ENCODE results near the gene GCM1.

The GCM1 gene

DNA sequence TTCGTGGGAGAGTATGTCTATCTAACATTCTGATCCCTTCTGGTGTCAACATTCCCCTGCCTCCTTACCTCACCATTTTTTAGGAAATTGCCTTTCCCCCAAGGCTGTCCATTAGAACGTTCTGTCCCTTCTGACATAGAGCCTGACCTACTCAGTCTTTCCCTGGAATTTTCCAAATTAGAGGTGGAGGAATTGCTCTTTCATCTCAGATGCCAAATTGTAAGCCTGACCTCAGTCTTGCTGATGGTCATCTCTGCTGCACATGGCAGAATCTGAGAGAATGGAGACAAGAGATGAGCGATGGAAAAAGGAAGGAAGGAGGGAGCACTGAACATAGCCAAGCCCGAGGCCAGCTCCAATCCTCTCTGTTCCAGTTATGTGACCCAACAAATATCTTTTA lies 5.4 kb upstream of the GCM1 start:
- FAIRE-seq = no peak
- no peak for DNase-seq (ENCODE audit: low spot score)

DNA sequence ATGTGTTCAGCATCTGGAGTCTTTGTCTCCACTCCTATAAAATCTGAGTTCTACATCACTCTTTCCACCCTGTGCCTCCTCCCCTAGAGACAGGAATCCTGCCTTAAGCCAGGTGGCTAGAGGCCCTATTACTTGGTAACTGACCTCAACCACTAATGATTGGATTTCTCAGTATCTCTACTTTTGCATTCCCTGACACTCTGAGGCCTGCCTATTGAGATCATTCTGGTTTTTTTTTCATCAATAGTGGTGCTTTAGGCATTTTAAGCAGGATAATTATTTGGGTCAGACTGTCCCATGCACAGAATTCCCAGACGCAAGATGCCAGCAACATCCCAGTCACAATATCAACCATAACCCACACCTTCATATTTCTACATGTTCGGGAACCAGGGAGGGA lies 3.9 kb upstream of the GCM1 start:
- FAIRE-seq = no peak

GRCh38 chr6:53151676-53152075 lies 3.0 kb upstream of the GCM1 start:
- FAIRE-seq (no peak), DNase-seq (ENCODE audit: low spot score) (no peak)

More for the DNA sequence above, 3.9 kb upstream of the GCM1 start:
- no peak for DNase-seq (ENCODE audit: low spot score)

DNA sequence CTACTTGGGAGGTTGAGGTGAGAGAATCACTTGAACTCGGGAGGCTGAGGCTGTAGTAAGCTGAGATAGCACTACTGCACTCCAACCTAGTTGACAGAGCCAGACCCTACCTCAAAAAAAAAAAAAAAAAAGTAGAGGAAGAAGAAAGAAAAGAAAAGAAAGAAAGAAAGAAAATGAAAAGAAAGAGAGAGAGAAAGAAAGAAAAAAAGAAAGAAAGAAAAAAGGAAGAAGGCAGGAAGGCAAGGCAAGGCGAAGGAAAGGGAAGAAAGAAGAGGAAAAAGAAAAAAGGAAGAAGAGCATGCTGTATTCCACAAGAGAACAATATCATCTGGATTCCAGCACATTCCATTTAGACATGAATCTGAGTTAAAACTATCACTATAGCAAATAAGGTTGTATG lies 3.8 kb downstream of the GCM1 start:
- DNase-seq (ENCODE audit: low spot score) (no peak), FAIRE-seq (no peak)

DNA sequence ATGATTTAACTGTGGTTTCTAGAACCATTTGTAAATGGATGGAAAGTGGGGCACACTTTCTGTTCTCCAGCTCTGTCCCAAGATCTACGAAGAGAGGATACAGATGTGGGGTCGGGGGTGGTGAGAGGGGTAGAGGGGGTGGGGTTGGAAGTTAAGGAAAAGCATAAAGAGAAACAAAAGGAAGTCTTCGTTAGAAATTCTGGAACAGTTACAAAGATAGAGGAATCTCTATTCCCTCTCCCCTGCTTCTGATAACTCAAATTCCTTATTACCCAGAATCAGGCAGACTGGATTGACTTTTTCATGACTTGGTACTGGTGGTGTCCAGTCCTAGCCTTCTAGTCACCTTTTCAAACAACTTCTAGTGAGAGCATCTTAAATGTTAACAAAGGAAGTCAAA lies 4.9 kb downstream of the GCM1 start:
- no peak for FAIRE-seq
- no peak for DNase-seq (ENCODE audit: low spot score)

GRCh38 chr6:53142810-53143209 lies 5.8 kb downstream of the GCM1 start:
- DNase-seq (ENCODE audit: low spot score) (no peak), FAIRE-seq (no peak)

- DNase-seq (ENCODE audit: low spot score) (no peak), FAIRE-seq (no peak)
Observed at GRCh38 chr6:53139841-53140413, 8.7 kb downstream of the GCM1 start.

DNA sequence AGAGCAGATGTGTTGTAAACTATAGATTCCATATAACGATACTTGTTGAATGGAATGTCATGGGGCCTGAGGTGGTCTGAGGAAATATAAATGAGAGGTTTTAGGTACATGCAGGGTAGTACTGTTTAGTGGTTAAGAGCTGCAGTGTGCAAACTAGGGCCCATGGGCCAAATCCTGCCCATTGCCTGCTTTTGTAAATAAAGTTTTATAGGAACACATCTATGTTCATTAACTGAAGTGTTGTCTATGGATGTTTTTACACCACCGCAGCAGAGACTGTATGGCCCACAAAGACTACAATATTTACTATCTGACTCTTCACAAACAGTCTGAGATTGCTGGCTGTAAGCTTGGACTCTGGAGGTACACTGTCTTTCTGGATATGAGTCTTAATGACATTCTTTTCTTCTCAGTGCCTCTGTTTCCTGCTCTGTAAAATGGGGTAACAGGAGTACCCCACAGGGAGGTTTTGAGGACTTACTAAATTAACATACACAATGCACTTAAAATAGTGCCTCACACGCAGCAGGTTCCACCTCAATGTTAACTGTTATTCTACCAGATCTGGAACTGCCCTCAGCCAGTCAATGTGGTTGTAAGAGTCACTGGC lies 12.5 kb downstream of the GCM1 start:
- FAIRE-seq = no peak
- DNase-seq (ENCODE audit: low spot score) = no peak

DNA sequence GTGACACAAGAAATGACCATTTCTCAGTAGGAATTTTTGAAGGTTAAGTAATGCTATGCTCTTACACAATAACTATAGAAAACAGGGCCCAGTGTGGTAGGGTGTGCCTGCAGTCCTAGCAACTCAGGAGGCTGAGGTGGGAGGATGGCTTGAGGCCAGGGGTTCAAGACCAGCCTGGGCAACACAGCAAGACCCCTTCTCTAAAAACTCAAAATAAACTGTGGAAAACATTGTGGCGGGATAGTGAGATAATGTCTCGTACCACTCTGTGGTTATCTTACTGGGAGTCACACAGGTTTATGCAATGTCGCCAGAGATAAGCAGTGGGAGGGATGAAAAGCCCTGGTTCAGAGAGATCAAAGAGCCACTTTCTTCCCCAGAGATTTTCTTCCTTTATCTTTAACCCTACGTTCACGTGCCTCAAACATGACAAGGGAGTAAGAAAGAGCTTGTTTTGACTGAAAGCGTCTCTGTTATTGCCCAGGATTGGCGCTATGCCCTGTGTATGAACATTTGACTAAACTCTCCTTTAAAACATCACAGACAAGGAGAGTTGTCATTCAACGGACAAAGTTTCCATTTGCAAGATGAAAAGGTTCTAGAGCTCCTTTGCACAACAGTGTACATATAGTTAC lies 13.9 kb downstream of the GCM1 start:
- DNase-seq (ENCODE audit: low spot score) = no peak
- no peak for FAIRE-seq

GRCh38 chr6:53133961-53134360 lies 14.7 kb downstream of the GCM1 start:
- FAIRE-seq = no peak
- DNase-seq (ENCODE audit: low spot score) = no peak

DNA sequence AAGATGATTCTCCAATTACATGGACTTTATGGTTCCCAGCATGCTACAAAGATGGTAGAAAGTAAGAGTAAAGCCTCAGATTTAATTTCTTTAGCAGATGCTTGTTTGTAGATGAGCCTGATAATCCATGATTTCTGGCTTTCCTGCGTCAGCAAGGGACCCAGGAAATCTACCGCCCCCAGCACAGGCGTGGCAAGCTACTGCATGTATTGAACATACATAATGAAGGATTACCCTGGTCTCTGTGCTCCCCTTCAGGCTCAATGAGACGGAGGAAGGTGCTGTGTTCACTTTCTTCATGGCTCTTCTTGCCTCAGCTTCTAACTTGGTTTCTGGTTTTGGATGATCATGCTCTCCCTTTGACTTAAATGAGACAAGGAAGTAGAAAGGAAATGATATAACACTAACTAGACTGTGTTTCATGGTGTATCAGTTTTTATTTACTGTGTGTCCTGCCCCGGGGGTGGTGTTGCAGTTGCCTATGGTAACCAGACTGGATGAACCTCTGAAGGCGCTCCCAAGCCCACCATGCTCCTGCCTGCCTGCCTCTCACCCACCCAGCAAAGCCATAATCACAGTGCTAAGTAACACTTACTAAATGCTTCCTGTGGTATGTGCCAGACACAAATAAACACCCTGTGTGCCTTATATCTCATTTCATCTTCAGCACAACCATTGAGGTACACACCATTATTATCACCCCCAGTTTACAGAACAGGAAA lies 17.9 kb downstream of the GCM1 start:
- DNase-seq (ENCODE audit: low spot score) (no peak), FAIRE-seq (no peak)

GRCh38 chr6:53128842-53129241 lies 19.8 kb downstream of the GCM1 start:
- FAIRE-seq (no peak), DNase-seq (ENCODE audit: low spot score) (no peak)

DNA sequence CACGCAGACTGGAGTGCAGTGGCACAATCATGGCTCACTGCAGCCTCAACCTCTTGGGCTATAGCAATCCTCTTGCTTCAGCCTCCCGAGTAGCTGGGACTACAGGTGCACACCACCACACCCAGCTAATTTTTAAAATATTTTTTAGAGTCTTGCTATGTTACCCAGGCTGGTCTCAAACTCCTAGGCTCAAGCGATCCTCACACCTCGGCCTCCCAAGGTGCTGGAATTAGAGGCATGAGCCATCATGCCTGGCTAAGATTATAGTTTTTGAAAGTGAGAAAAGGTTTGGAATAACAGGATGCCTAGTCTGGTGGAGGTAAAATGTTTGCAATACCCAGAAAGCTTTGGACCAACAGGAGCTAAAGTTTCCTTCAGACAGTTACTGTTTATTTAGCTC lies 23.4 kb downstream of the GCM1 start:
- no peak for DNase-seq (ENCODE audit: low spot score)
- FAIRE-seq = no peak

- FAIRE-seq = no peak
Observed at GRCh38 chr6:53124131-53124800, 24.4 kb downstream of the GCM1 start.

DNA sequence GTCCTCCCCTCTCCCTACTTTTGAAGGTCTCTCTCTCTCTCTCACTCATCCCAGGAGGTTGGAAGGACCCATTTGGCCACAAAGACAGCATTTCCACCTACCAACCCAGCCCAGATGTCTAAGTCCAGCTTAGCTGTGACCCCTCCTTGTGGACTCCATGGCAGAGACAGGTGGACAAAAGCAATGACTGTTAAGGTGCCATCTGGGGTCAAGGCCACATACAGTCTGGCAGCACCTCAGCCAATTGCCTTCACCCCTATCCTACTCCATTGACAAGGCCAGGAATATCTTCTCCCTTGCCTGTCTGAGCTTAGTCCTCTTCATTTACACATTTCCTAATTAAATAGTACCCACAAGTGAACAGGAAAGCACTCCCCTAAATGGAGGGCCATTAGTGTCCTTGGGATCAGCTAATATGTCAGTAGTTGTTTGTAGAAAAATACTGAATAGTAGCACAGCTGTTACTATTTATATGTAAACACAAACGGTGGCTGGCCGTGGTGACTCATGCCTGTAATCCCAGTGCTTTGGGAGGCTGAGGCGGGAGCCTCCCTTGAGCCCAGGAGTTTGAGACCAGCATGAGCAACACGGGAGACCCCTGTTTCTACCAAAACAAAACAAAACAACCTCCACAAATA lies 28.8 kb downstream of the GCM1 start:
- FAIRE-seq (peak; percentile 72), DNase-seq (ENCODE audit: low spot score) (peak; percentile 42)

More at GRCh38 chr6:53124131-53124800, 24.4 kb downstream of the GCM1 start:
- DNase-seq (ENCODE audit: low spot score) = no peak

- DNase-seq (ENCODE audit: low spot score) = peak; percentile 19
- no peak for FAIRE-seq
Observed at GRCh38 chr6:53119349-53119748, 29.3 kb downstream of the GCM1 start.

- no peak for FAIRE-seq
- no peak for DNase-seq (ENCODE audit: low spot score)
Observed at GRCh38 chr6:53115741-53116140, 32.9 kb downstream of the GCM1 start.

GRCh38 chr6:53115113-53115512 lies 33.5 kb downstream of the GCM1 start:
- FAIRE-seq = no peak

GRCh38 chr6:53113742-53114141 lies 34.9 kb downstream of the GCM1 start:
- FAIRE-seq (no peak), DNase-seq (ENCODE audit: low spot score) (no peak)

More at GRCh38 chr6:53115113-53115512, 33.5 kb downstream of the GCM1 start:
- DNase-seq (ENCODE audit: low spot score) = no peak

DNA sequence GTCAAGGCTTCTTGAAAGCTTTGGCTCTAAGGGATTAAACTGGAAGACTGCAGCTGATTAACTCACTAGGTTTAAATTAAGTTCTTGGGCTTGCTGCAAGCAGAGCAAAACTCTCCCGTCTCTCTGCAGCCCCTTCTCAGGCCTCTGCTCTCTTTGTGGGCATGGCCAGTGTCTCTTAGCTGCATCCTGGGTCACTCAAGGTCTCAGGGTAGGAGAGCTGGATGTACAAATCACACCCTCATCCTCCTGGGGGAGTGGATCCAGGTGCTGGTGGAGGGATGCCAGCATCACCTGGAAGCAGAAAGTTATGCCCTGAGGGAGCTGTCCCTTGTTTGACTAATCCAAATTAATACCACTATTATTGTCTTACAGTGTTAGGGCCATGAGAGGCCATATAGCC lies 35.8 kb downstream of the GCM1 start:
- FAIRE-seq (no peak), DNase-seq (ENCODE audit: low spot score) (no peak)

DNA sequence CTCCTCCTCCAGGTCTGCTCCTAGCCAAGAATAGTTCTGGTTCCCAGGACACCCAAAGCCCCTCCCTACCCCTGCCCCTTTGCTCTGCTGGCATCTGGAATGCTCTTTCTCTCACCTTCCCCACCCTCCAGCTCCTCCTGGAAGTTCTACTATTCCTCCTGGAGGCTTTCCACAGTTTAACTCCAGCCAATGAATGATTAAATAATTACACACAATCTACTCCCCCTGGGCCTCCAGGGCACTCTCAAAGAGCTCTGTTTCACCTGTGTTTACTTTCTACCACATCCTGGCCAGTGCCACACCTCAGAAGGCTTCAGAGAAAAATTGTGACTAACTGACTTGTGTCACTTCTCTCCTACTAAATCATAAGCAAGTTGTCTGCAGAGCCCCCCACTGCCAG lies 36.2 kb downstream of the GCM1 start:
- FAIRE-seq (no peak), DNase-seq (ENCODE audit: low spot score) (peak; percentile 27)

All from urothelium cell line (cell line).